ENCODE results near the gene KCNMA1. TPM values are rescaled to one million over a fixed set of nuclear protein-coding genes. Genes with fewer than 3 reads are reported as not detected.
A peak's percentile ranks its signal among the peaks of the same experiment; 100 is the strongest.
"Not testable (repeated sequence)": the region's sequence is repeated elsewhere in the genome, so short reads cannot be mapped to it uniquely, and the experiment has no call there.

Gene KCNMA1
- total RNA-seq, 1 experiment from 2014 or later: 143 TPM

DNA sequence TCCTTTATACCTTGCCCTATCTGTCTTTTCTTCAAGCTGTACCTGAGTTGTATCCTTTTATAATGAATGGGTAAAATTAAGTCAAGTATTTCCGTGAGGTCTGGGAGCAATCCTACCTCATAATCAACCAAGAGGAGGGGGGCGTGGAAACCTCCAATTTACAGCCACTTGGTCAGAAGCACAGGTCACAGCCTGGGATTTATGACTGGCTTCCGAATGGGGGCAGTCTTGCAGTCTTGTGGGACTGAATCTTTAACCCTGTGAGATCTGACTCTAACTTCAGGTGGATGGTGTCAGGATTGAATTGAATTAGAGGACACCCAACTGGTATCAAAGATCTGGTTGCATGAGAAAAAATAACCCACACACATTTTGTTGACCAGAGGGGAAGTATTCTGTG, 23.5 kb upstream of the KCNMA1 start:
- Histone ChIP-seq H4K20me1 (ENCODE audit: low read length) (no peaks in the 10 kb centered on the region), H3K27ac (ENCODE audit: low read length) (no peak overlapping the region), H3K9me2 (replicated peaks; ENCODE audit: low read length) (no peaks in the 10 kb centered on the region), H3K27me3 (ENCODE audit: low read length) (peaks cover 19% of the 10 kb centered on the region; the same call in 1 of the 2 replicates), H3K4me3 (ENCODE audit: low read length) (no peak overlapping the region), H3K4me1 (ENCODE audit: insufficient read depth, low read length) (no peaks in the 10 kb centered on the region), H3K36me3 (ENCODE audit: low read depth, low read length) (no peaks in the 10 kb centered on the region), H3K9me3 (ENCODE audit: low read length) (peaks cover 14% of the 10 kb centered on the region), H3K9ac (ENCODE audit: low read length) (no peak overlapping the region), H2AFZ (ENCODE audit: low read length) (no peak overlapping the region), H3F3A (ENCODE audit: low read length, unreplicated experiment) (no peaks in the 10 kb centered on the region), H3K79me2 (ENCODE audit: low read length) (no peaks in the 10 kb centered on the region), H3K4me2 (ENCODE audit: low read length) (no peak overlapping the region)
- CTCF ChIA-PET: no interaction called here
- POLR2A ChIA-PET (ENCODE audit: unreplicated experiment): no interaction called here
- DNase-seq (no peak), ATAC-seq (peak; percentile 39; the same call in 1 of the 2 replicates)
- TF ChIP-seq, protein P1, sequence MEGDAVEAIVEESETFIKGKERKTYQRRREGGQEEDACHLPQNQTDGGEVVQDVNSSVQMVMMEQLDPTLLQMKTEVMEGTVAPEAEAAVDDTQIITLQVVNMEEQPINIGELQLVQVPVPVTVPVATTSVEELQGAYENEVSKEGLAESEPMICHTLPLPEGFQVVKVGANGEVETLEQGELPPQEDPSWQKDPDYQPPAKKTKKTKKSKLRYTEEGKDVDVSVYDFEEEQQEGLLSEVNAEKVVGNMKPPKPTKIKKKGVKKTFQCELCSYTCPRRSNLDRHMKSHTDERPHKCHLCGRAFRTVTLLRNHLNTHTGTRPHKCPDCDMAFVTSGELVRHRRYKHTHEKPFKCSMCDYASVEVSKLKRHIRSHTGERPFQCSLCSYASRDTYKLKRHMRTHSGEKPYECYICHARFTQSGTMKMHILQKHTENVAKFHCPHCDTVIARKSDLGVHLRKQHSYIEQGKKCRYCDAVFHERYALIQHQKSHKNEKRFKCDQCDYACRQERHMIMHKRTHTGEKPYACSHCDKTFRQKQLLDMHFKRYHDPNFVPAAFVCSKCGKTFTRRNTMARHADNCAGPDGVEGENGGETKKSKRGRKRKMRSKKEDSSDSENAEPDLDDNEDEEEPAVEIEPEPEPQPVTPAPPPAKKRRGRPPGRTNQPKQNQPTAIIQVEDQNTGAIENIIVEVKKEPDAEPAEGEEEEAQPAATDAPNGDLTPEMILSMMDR (conservative IDR thresholded peaks at IDR 0.05; ENCODE audit: low read depth, low read length): peak; percentile 52
- TF ChIP-seq EZH2 (IDR thresholded peaks at IDR 0.05; ENCODE audit: low read length, unreplicated experiment): no peak
- no TSS peak for BruUV-seq (replicated peaks)
- intact Hi-C loops (cut with micrococcal nuclease): no loop called here

DNA sequence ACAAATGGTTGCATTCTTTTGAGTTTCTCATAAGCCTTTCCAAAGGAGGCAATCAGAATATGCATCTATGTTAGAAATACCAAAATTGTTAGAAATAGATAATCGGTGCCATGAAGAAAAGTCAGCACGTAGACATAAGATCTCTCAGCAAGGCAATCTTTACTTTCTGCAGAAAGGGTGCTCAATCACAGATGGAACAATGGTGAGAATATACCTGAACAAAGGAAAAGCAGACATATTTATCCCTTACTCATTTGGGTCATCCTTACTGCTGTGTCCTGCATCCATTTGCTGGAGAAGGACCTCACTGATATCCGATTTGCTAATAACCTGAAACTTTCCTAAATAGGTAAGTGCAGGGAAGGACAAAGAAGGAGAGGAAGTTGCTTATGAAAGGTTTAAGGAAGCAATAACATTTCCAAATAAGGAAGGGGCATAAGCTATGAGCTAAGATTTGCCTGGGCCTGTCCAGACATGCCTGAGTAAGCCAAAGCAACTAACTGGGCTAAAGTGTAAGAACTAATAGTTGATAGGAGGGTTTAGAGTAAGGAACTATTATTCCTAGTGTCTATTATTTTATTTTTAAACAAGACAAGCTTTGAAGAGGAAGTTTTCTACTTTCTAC, 21.6 kb upstream of the KCNMA1 start:
- H3K27me3 ChIP-seq (ENCODE audit: low read length); H3F3A ChIP-seq (ENCODE audit: low read length, unreplicated experiment); H3K27ac ChIP-seq (ENCODE audit: low read length); H4K20me1 ChIP-seq (ENCODE audit: low read length); POLR2A ChIA-PET (ENCODE audit: unreplicated experiment); H3K4me3 ChIP-seq (ENCODE audit: low read length); H3K9ac ChIP-seq (ENCODE audit: low read length); BruUV-seq (replicated peaks); H3K4me1 ChIP-seq (ENCODE audit: insufficient read depth, low read length); H3K4me2 ChIP-seq (ENCODE audit: low read length); H3K36me3 ChIP-seq (ENCODE audit: low read depth, low read length); H2AFZ ChIP-seq (ENCODE audit: low read length); H3K79me2 ChIP-seq (ENCODE audit: low read length); H3K9me2 ChIP-seq (replicated peaks; ENCODE audit: low read length); DNase-seq; CTCF ChIA-PET; intact Hi-C loops (cut with micrococcal nuclease); ATAC-seq: not testable (repeated sequence)
- H3K9me3 ChIP-seq (ENCODE audit: low read length): peaks cover 14% of the 10 kb centered on the region

DNA sequence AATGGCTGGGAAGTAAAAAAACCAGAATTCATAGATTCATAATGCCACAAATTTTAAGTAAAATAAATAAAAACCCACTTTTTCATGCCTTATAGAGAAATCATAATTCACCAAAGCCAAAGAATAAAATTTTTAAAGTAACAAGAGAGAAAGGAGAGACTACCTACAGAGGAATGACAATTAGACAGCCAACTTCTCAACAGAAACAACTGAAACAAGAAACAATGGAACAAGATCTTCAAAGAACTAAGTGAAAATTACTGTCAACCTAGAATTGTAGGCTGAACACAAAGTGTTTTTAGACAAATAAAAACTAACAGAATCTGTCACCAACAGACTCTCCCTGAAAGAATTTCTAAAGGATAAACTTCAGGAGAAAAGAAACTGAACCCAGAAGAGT, 15.6 kb upstream of the KCNMA1 start:
- Histone ChIP-seq H2AFZ (ENCODE audit: low read length) (no peak overlapping the region), H3K9me2 (replicated peaks; ENCODE audit: low read length) (no peaks in the 10 kb centered on the region), H3K4me3 (ENCODE audit: low read length) (no peak overlapping the region), H3K79me2 (ENCODE audit: low read length) (no peaks in the 10 kb centered on the region), H4K20me1 (ENCODE audit: low read length) (no peaks in the 10 kb centered on the region), H3K9ac (ENCODE audit: low read length) (no peak overlapping the region), H3K4me1 (ENCODE audit: insufficient read depth, low read length) (no peaks in the 10 kb centered on the region), H3K36me3 (ENCODE audit: low read depth, low read length) (no peaks in the 10 kb centered on the region; the same call in 1 of the 2 replicates), H3K4me2 (ENCODE audit: low read length) (no peak overlapping the region), H3K27me3 (ENCODE audit: low read length) (no peaks in the 10 kb centered on the region), H3K27ac (ENCODE audit: low read length) (no peak overlapping the region), H3K9me3 (ENCODE audit: low read length) (peaks cover 10% of the 10 kb centered on the region), H3F3A (ENCODE audit: low read length, unreplicated experiment) (no peaks in the 10 kb centered on the region)
- TF ChIP-seq EZH2 (IDR thresholded peaks at IDR 0.05; ENCODE audit: low read length, unreplicated experiment) (no peak), EZH2phosphoT487 (IDR thresholded peaks at IDR 0.05; ENCODE audit: borderline replicate concordance, low read length) (no peak)
- TF ChIP-seq, protein P1 (conservative IDR thresholded peaks at IDR 0.05; ENCODE audit: low read depth, low read length): no peak
- BruUV-seq (replicated peaks): no TSS peak
- DNase-seq (no peak), ATAC-seq (no peak)
- ChIA-PET POLR2A (ENCODE audit: unreplicated experiment) (no interaction called here), CTCF (interaction anchor here (0.6 kb wide), 1 partner anchor 402 kb away, joined by 3 read pairs; no protein-coding TSS in a partner anchor)
- intact Hi-C loops (cut with micrococcal nuclease): no loop called here

Data from PC-3 (cell line).